Measurements from ENCODE around the gene MSX1. TPM values are rescaled to one million over a fixed set of nuclear protein-coding genes. Genes with fewer than 3 reads are reported as not detected.

MSX1 gene
- total and polyA plus RNA-seq, 2 donors (not counting 3 experiments of a cell fraction or from before 2014, with no cell fraction given), result 5.0 to 6.2 TPM

- Histone ChIP-seq H3K27me3 (ENCODE audit: control insufficient read depth in 2 of 2, insufficient read depth in 2 of 2, low read length in 2 of 2) (no peaks in the 10 kb centered on the region), H3K4me1 (ENCODE audit: control insufficient read depth, extremely low read depth, insufficient read depth, low read length) (no peaks in the 10 kb centered on the region), H3K9me1 (replicated peaks; ENCODE audit: control insufficient read depth, extremely low read depth, insufficient read depth, low read length) (no peaks in the 10 kb centered on the region), H3K27ac (ENCODE audit: insufficient read depth, low read depth, low read length) (no peak overlapping the region), H3K4me2 (ENCODE audit: insufficient read depth, low read length) (no peak overlapping the region), H3K4me3 (replicated peaks in 1 of 3; ENCODE audit: insufficient read depth in 1 of 3, low read depth in 1 of 3, low read length in 3 of 3) (no peak overlapping the region), H3K36me3 (ENCODE audit: control insufficient read depth in 2 of 2, extremely low read depth in 1 of 2, insufficient read depth in 2 of 2, low read length in 2 of 2) (no peaks in the 10 kb centered on the region), H2AFZ (ENCODE audit: low read depth, low read length) (no peak overlapping the region), H3K79me2 (ENCODE audit: control insufficient read depth, insufficient read depth, low read length) (no peaks in the 10 kb centered on the region), H3K9me3 (replicated peaks; ENCODE audit: control insufficient read depth, insufficient read depth, low read length) (no peaks in the 10 kb centered on the region), H4K20me1 (replicated peaks; ENCODE audit: control insufficient read depth, extremely low read depth, insufficient read depth, low read length) (no peaks in the 10 kb centered on the region), H3K9ac (replicated peaks; ENCODE audit: extremely low read depth, insufficient read depth, low read length) (no peak overlapping the region)
- BruUV-seq (replicated peaks), result no TSS peak
- dilution Hi-C loops (cut with MboI; ENCODE audit: extremely low pct_ligation_motif_present, low sequenced_read_pairs), result no loop called here
- CTCF ChIA-PET, result no interaction called here
- POLR2A ChIA-PET, result no interaction called here
- TF ChIP-seq FOS (IDR thresholded peaks at IDR 0.05; ENCODE audit: borderline replicate concordance, insufficient read depth, low read length), result no peak
- TF ChIP-seq POLR2A (IDR thresholded peaks at IDR 0.05; ENCODE audit: low read depth, low read length), result no peak
- no peak for TF ChIP-seq MAX (IDR thresholded peaks at IDR 0.05; ENCODE audit: insufficient read depth, insufficient read length)
- no peak for TF ChIP-seq CTCF (IDR thresholded peaks at IDR 0.05; ENCODE audit: extremely low read depth in 1 of 2, insufficient read depth in 1 of 2, low read depth in 1 of 2, low read length in 2 of 2)
- TF ChIP-seq POLR2AphosphoS5 (IDR thresholded peaks at IDR 0.05; ENCODE audit: insufficient read depth, low read depth, low read length), result no peak
- TF ChIP-seq EZH2 (IDR thresholded peaks at IDR 0.05; ENCODE audit: borderline replicate concordance, low read depth, low read length, severe bottlenecking), result no peak
- TF ChIP-seq MYC (IDR thresholded peaks at IDR 0.05; ENCODE audit: low read depth, low read length), result no peak
- no peak for TF ChIP-seq JUN (IDR thresholded peaks at IDR 0.05; ENCODE audit: borderline replicate concordance, insufficient read depth, insufficient read length, low read depth)
- no peak for TF ChIP-seq GATA2 (IDR thresholded peaks at IDR 0.05; ENCODE audit: insufficient read depth, insufficient read length, low read depth, low read length)
- DNase-seq (ENCODE audit: low read depth, low spot score) (no peak), FAIRE-seq (no peak)
- intact Hi-C loops (cut with micrococcal nuclease), result no loop called here
Measured at GRCh38 chr4:4812145-4812794, 47.2 kb upstream of the MSX1 start.
